Endodermal cell (in vitro differentiated cells): Measurements from ENCODE around the gene KCNA4. TPM values are rescaled to one million over a fixed set of nuclear protein-coding genes. Genes with fewer than 3 reads are reported as not detected.

Source experiments
- DNase-seq: peaks from one replicate; pipeline ENCODE4 v3.0.0-alpha.2; 2017
- H3K27ac ChIP-seq: 2 replicates; pipeline ENCODE4 v1.5.1; 2013; ENCODE audit warnings: mild to moderate bottlenecking, low read depth, low read length, moderate library complexity
- H3K27me3 ChIP-seq: 2 replicates; pipeline ENCODE4 v1.6.1; 2013; ENCODE audit warnings: mild to moderate bottlenecking, low read length, moderate library complexity; ENCODE audit not compliant: insufficient read depth, control insufficient read depth, poor library complexity, severe bottlenecking
- H3K36me3 ChIP-seq: 2 replicates; pipeline ENCODE4 v1.7.0; 2013; ENCODE audit warnings: mild to moderate bottlenecking, low read length, moderate library complexity; ENCODE audit not compliant: control insufficient read depth, insufficient read depth
- H3K4me1 ChIP-seq: one replicate; pipeline ENCODE4 v1.7.0; 2013; ENCODE audit warnings: low read length; ENCODE audit not compliant: control insufficient read depth, insufficient read depth
- H3K4me3 ChIP-seq: 2 replicates; pipeline ENCODE4 v1.5.1; 2013; ENCODE audit warnings: mild to moderate bottlenecking, low read length, moderate library complexity
- H3K9ac ChIP-seq: 2 replicates; pipeline ENCODE4 v1.6.1; 2013; ENCODE audit warnings: mild to moderate bottlenecking, low read length, moderate library complexity; ENCODE audit not compliant: poor library complexity, severe bottlenecking; ENCODE audit errors: extremely low read depth
- H3K9me3 ChIP-seq: 2 replicates; pipeline ENCODE4 v1.6.1; 2013; ENCODE audit warnings: mild to moderate bottlenecking, low read length, moderate library complexity; ENCODE audit not compliant: control insufficient read depth
- H3K27ac Mint-ChIP-seq: 2 replicates; pipeline ENCODE4 v1.8.0; 2020; ENCODE audit warnings: mixed read lengths
- H3K27me3 Mint-ChIP-seq: 2 replicates; pipeline ENCODE4 v1.8.0; 2021; ENCODE audit warnings: mild to moderate bottlenecking, mixed read lengths; ENCODE audit not compliant: insufficient read depth
- H3K36me3 Mint-ChIP-seq: 2 replicates; pipeline ENCODE4 v1.8.0; 2020; ENCODE audit warnings: low read depth, mixed read lengths
- H3K4me1 Mint-ChIP-seq: 2 replicates; pipeline ENCODE4 v1.8.0; 2020; ENCODE audit warnings: mixed read lengths
- H3K4me3 Mint-ChIP-seq: 2 replicates; pipeline ENCODE4 v1.8.0; 2020; ENCODE audit warnings: mild to moderate bottlenecking, moderate library complexity, mixed read lengths
- H3K9me3 Mint-ChIP-seq: 2 replicates; pipeline ENCODE4 v1.8.0; 2020; ENCODE audit warnings: mild to moderate bottlenecking, mixed read lengths
- WGBS, 2 experiments: methylation state at CpG; one replicate each; pipeline versions ENCODE4 v1.1.5 to v1.1.7; 2013; ENCODE audit warnings: missing lambda C conversion rate in 2 of 2, mixed read lengths in 1 of 2; ENCODE audit not compliant: insufficient coverage in 1 of 2, insufficient read length in 1 of 2; 5-methylcytosine and 5-hydroxymethylcytosine counted together
- total RNA-seq, 2 donors: library from RNA; stranded (reverse); fragmentation: NEBNext Ultra II Directional in 1 of 2; extraction: Animal tissue kit (Norgen Biotek cat#: 25700) in 1 of 2; gene quantifications; 2 replicates in 1 of 2; 3 replicates in 1 of 2; pipeline ENCODE4 v1.2.1, GENCODE V29; 2021
- TF ChIP-seq, protein P1 (sequence below): fragments of 200-600 bp; sonication (generic); conservative IDR thresholded peaks from 2 replicates; pipeline ENCODE4 v1.5.0; 2021; ENCODE audit warnings: antibody characterized with exemption, mild to moderate bottlenecking

KCNA4 gene
- total RNA-seq, 2 donors from 2014 or later, result 0.55 TPM; not detected in 1

DNA sequence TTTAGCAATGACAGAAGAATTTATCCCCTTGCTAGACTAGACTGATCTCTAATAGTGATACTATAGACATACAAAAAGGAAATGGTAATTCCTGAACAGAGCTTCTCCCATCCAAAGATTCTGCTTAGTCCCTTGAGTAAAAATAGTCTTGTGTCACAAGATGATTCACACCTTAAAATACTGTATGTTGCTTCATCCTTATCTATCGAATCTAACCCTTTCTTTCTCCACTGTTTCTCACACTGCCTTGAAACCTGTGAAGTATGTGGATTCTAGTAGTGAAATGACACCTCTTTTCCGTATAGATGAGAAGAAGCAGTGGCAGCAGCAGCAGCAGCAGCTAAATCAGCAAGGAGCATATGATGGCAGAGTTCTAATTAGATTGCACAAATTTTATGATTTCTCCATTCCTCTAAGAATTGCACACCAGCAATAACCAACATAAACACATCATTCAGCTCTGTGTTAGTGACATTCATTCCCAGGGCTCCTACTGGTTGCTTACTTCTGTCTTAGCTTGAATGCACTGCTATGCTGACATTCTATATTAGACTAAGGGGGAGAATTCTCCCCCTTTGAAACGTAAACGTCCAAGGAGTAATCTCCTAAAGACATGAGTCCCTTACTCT lies 14.6 kb downstream of the KCNA4 start:
- DNase-seq, result no peak
- no peaks in the 10 kb centered on the region for H3K9me3 ChIP-seq
- no peaks in the 10 kb centered on the region for H3K9me3 Mint-ChIP-seq
- TF ChIP-seq, protein P1, sequence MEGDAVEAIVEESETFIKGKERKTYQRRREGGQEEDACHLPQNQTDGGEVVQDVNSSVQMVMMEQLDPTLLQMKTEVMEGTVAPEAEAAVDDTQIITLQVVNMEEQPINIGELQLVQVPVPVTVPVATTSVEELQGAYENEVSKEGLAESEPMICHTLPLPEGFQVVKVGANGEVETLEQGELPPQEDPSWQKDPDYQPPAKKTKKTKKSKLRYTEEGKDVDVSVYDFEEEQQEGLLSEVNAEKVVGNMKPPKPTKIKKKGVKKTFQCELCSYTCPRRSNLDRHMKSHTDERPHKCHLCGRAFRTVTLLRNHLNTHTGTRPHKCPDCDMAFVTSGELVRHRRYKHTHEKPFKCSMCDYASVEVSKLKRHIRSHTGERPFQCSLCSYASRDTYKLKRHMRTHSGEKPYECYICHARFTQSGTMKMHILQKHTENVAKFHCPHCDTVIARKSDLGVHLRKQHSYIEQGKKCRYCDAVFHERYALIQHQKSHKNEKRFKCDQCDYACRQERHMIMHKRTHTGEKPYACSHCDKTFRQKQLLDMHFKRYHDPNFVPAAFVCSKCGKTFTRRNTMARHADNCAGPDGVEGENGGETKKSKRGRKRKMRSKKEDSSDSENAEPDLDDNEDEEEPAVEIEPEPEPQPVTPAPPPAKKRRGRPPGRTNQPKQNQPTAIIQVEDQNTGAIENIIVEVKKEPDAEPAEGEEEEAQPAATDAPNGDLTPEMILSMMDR, result no peak
- peaks cover 21% of the 10 kb centered on the region for H3K4me1 Mint-ChIP-seq
- H3K27ac Mint-ChIP-seq, result no peak overlapping the region
- H3K36me3 ChIP-seq, result no peaks in the 10 kb centered on the region
- H3K36me3 Mint-ChIP-seq, result no peaks in the 10 kb centered on the region
- H3K4me3 ChIP-seq, result no peak overlapping the region
- peaks cover 40% of the 10 kb centered on the region for H3K27me3 ChIP-seq
- H3K9ac ChIP-seq, result no peak overlapping the region
- peaks cover 65% of the 10 kb centered on the region for H3K27me3 Mint-ChIP-seq
- no peak overlapping the region for H3K4me3 Mint-ChIP-seq
- peaks cover 4% of the 10 kb centered on the region for H3K4me1 ChIP-seq
- 52 to 80% methylated on average over 1 to 2 of the region's 4 CpGs for WGBS, 2 experiments
- H3K27ac ChIP-seq, result no peak overlapping the region

DNA sequence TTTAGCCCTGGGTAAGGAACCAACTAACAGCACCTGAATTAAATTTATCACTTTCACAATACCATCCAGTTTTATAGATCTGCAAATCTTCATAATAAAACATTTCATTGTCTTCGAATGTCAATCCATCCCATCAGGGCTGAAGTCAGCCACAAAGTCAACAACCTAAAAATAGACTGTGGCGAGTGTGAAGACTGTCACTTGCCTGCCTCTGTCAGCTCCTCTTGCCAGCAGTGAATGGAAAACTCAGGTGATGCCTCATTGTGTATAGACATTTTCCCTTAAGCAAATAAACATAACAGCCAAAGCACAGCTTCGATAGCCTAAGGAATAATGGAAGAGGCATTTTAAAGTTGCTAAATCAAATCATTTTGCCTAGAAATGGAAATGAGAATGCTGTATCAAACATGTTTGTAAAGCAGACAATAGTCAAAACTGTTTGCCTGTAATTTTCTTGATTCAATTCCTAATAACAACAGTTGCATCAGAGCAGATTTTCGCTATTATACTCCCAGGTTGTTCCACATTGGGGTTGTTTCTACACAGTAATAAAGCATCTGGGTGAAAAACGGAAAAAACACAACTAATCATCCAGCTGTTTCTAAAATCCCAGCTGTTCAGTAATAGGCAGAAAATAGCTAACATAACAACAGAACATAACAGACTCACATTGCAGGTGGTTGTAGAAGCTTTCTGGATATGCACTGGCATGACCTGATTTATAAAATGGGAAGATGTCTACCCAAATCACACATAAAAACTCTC lies 15.7 kb downstream of the KCNA4 start:
- H3K4me1 ChIP-seq, result peaks cover 4% of the 10 kb centered on the region
- TF ChIP-seq, protein P1, result no peak
- H3K27me3 ChIP-seq, result peaks cover 42% of the 10 kb centered on the region
- no peaks in the 10 kb centered on the region for H3K9me3 Mint-ChIP-seq
- H3K36me3 Mint-ChIP-seq, result no peaks in the 10 kb centered on the region
- H3K9me3 ChIP-seq, result no peaks in the 10 kb centered on the region
- no peak overlapping the region for H3K27ac ChIP-seq
- WGBS, 2 experiments, result 69 to 83% methylated on average over 2 to 5 of the region's 5 CpGs
- DNase-seq, result no peak
- H3K4me1 Mint-ChIP-seq, result peaks cover 17% of the 10 kb centered on the region
- H3K36me3 ChIP-seq, result no peaks in the 10 kb centered on the region
- H3K27me3 Mint-ChIP-seq, result peaks cover 62% of the 10 kb centered on the region
- no peak overlapping the region for H3K27ac Mint-ChIP-seq
- H3K9ac ChIP-seq, result no peak overlapping the region
- H3K4me3 Mint-ChIP-seq, result no peak overlapping the region
- H3K4me3 ChIP-seq, result no peak overlapping the region

DNA sequence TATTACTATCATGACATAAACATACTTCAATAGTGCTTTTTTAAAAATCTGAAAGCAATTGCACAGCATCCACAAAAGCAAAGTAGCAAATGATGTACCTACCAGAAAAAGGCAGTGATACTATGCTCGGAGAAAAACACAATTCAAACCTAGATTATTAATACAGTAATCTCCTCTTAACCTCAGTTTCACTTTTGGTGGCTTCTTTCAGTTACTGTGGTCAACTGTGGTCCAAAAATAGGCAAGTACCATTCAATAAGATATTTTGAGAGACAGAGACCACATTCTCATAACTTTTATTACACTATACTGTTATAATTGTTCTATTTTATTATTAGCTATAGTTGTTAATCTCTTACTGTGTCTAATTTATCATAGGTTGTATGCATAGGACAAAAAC lies 20.8 kb downstream of the KCNA4 start:
- WGBS, 2 experiments, result 87% methylated on average over 1 of the region's 1 CpG; no CpG with 5 or more reads in 1 of the 2 experiments
- Mint-ChIP-seq H3K27me3 (peaks cover 46% of the 10 kb centered on the region), H3K4me3 (no peak overlapping the region), H3K27ac (no peak overlapping the region), H3K4me1 (peaks cover 6% of the 10 kb centered on the region), H3K9me3 (no peaks in the 10 kb centered on the region), H3K36me3 (no peaks in the 10 kb centered on the region)
- no peaks in the 10 kb centered on the region for H3K4me1 ChIP-seq
- no peaks in the 10 kb centered on the region for H3K36me3 ChIP-seq
- TF ChIP-seq, protein P1, result no peak
- H3K27ac ChIP-seq, result no peak overlapping the region
- no peak for DNase-seq
- peaks cover 7% of the 10 kb centered on the region for H3K9me3 ChIP-seq
- H3K9ac ChIP-seq, result no peak overlapping the region
- H3K27me3 ChIP-seq, result peaks cover 40% of the 10 kb centered on the region
- H3K4me3 ChIP-seq, result no peak overlapping the region
